Gastroesophageal sphincter (tissue), 4 donors: ENCODE results near the gene PLXNA2. TPM values are rescaled to one million over a fixed set of nuclear protein-coding genes. Genes with fewer than 3 reads are reported as not detected.

Source experiments
- ATAC-seq: fragments of 150-250 bp; one replicate; pipeline ENCODE4 v1.9.1; 2016; ENCODE audit warnings: mild to moderate bottlenecking, moderate library complexity
- H3K27ac ChIP-seq, 4 donors: fragments of 200-600 bp; sonication (generic) in 3 of 4; 1 replicate in 3 of 4; 2 replicates in 1 of 4; pipeline ENCODE4 v1.5.1; 2016 to 2019
- H3K27me3 ChIP-seq: fragments of 200-600 bp; sonication (generic); one replicate; pipeline ENCODE4 v1.5.1; 2019
- H3K36me3 ChIP-seq, 2 donors: fragments of 200-600 bp; sonication (generic); one replicate each; pipeline ENCODE4 v1.5.1; 2019; ENCODE audit warnings: control low read depth in 1 of 2
- H3K4me1 ChIP-seq, 3 donors: fragments of 200-600 bp; sonication (generic); 1 replicate in 2 of 3; 2 replicates in 1 of 3; pipeline ENCODE4 v1.5.1; 2016 to 2019; ENCODE audit warnings: control low read depth in 2 of 3
- H3K4me3 ChIP-seq, 2 donors: fragments of 200-600 bp; sonication (generic); one replicate each; pipeline ENCODE4 v1.5.1; 2019; ENCODE audit warnings: mild to moderate bottlenecking in 1 of 2, moderate library complexity in 1 of 2
- H3K9me3 ChIP-seq, 3 donors: fragments of 200-600 bp; sonication (generic); one replicate each; pipeline ENCODE4 v1.5.1; 2017 to 2019; ENCODE audit warnings: control low read depth in 2 of 3
- EP300 ChIP-seq: sonication (generic); formaldehyde crosslinking; IDR thresholded peaks from one replicate; pipeline ENCODE4 v1.6.1; 2017; ENCODE audit warnings: antibody characterized with exemption, mild to moderate bottlenecking
- POLR2A ChIP-seq, 2 donors: fragments of 450-650 bp; IDR thresholded peaks; one replicate each; pipeline ENCODE4 v1.6.1; 2017; ENCODE audit warnings: antibody characterized with exemption in 2 of 2, mild to moderate bottlenecking in 2 of 2, moderate library complexity in 1 of 2
- POLR2AphosphoS5 ChIP-seq: sonication (generic); formaldehyde crosslinking; IDR thresholded peaks from one replicate; pipeline ENCODE4 v1.6.1; 2017; ENCODE audit warnings: antibody characterized with exemption
- WGBS, 2 donors: methylation state at CpG; one replicate each; pipeline ENCODE4 v1.1.5; 2018; ENCODE audit warnings: low coverage in 1 of 2; 5-methylcytosine and 5-hydroxymethylcytosine counted together
- total RNA-seq, 4 donors: library from RNA; depleted of rRNA; stranded (reverse); fragments of >200 nt; gene quantifications; one replicate each; pipeline ENCODE4 v1.1.0, GENCODE V29; 2016
- TF ChIP-seq, protein P1 (sequence below), 4 experiments: fragments of 200-600 bp in 2 of 4; fragments of 450-650 bp in 2 of 4; sonication (generic) in 1 of 4; IDR thresholded peaks; one replicate each; pipeline ENCODE4 v1.5.1; 2017 to 2019; ENCODE audit warnings: antibody characterized with exemption in 4 of 4, mild to moderate bottlenecking in 2 of 4, moderate library complexity in 2 of 4

Gene PLXNA2
- total RNA-seq, 4 donors from 2014 or later: 12.5 to 38.3 (median 32.0) TPM

GRCh38 chr1:208289716-208290115 lies 45.5 kb upstream of the PLXNA2 start:
- Histone ChIP-seq H3K36me3 (no peaks in the 10 kb centered on the region), H3K4me3 (no peak overlapping the region), H3K27me3 (peaks cover 10% of the 10 kb centered on the region), H3K9me3 (no peaks in the 10 kb centered on the region), H3K27ac (no peak overlapping the region), H3K4me1 (no peaks in the 10 kb centered on the region)
- 53 to 58% methylated on average over 2 of the region's 2 CpGs for WGBS, 2 donors
- no peak for ATAC-seq
- no peak for TF ChIP-seq POLR2AphosphoS5

DNA sequence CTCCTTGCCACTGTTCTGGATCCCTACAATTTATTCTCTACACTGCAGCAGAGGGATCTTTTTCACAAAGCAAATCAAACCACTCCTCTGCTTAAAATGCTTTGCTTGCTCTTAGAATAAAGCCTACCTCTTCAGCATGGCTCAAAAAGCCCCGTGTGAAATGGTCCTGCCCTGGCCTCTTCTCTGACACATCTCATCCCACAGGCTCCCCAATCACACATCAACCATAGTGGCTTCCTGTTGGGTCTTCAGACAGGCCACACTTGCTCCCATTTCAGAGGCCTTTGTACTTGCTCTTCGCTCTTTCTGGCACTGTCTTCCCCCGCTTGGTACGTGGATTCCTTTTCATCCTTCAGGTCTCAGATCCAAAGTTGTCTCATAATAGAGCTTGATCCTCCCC lies 44.3 kb upstream of the PLXNA2 start:
- Histone ChIP-seq H3K4me1 (no peaks in the 10 kb centered on the region), H3K27ac (no peak overlapping the region), H3K9me3 (no peaks in the 10 kb centered on the region), H3K27me3 (peaks cover 10% of the 10 kb centered on the region), H3K4me3 (no peak overlapping the region), H3K36me3 (no peaks in the 10 kb centered on the region)
- TF ChIP-seq EP300 (no peak), POLR2A (IDR thresholded peaks at IDR 0.05) (no peak), POLR2AphosphoS5 (no peak)
- TF ChIP-seq, protein P1, sequence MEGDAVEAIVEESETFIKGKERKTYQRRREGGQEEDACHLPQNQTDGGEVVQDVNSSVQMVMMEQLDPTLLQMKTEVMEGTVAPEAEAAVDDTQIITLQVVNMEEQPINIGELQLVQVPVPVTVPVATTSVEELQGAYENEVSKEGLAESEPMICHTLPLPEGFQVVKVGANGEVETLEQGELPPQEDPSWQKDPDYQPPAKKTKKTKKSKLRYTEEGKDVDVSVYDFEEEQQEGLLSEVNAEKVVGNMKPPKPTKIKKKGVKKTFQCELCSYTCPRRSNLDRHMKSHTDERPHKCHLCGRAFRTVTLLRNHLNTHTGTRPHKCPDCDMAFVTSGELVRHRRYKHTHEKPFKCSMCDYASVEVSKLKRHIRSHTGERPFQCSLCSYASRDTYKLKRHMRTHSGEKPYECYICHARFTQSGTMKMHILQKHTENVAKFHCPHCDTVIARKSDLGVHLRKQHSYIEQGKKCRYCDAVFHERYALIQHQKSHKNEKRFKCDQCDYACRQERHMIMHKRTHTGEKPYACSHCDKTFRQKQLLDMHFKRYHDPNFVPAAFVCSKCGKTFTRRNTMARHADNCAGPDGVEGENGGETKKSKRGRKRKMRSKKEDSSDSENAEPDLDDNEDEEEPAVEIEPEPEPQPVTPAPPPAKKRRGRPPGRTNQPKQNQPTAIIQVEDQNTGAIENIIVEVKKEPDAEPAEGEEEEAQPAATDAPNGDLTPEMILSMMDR (IDR thresholded peaks at IDR 0.05): no peak
- ATAC-seq: no peak
- WGBS, 2 donors: 90 to 95% methylated on average over 4 of the region's 4 CpGs

- H3K4me1 ChIP-seq: no peaks in the 10 kb centered on the region
- ATAC-seq: no peak
- H3K9me3 ChIP-seq: no peaks in the 10 kb centered on the region
- 71 to 75% methylated on average over 6 to 8 of the region's 8 CpGs for WGBS, 2 donors
- no peak for TF ChIP-seq POLR2A (IDR thresholded peaks at IDR 0.05)
- TF ChIP-seq, protein P1 (IDR thresholded peaks at IDR 0.05): no peak
- no peak for TF ChIP-seq EP300
- TF ChIP-seq POLR2AphosphoS5: no peak
- no peak overlapping the region for H3K4me3 ChIP-seq
- no peak overlapping the region for H3K27ac ChIP-seq
- peaks cover 14% of the 10 kb centered on the region for H3K27me3 ChIP-seq
- no peaks in the 10 kb centered on the region for H3K36me3 ChIP-seq
Observed at GRCh38 chr1:208280681-208281450, 36.7 kb upstream of the PLXNA2 start.

- no peak for ATAC-seq
- no peak for TF ChIP-seq EP300
- TF ChIP-seq POLR2AphosphoS5: no peak
- TF ChIP-seq, protein P1 (IDR thresholded peaks at IDR 0.05): no peak
- no peak for TF ChIP-seq POLR2A (IDR thresholded peaks at IDR 0.05)
- WGBS, 2 donors: 54 to 69% methylated on average over 4 to 7 of the region's 11 CpGs
- H3K4me1 ChIP-seq: no peaks in the 10 kb centered on the region
- H3K36me3 ChIP-seq: no peaks in the 10 kb centered on the region
- H3K9me3 ChIP-seq: no peaks in the 10 kb centered on the region
- H3K27me3 ChIP-seq: peaks cover 14% of the 10 kb centered on the region
- no peak overlapping the region for H3K27ac ChIP-seq
- H3K4me3 ChIP-seq: no peak overlapping the region
Observed at GRCh38 chr1:208279826-208280588, 35.8 kb upstream of the PLXNA2 start.

DNA sequence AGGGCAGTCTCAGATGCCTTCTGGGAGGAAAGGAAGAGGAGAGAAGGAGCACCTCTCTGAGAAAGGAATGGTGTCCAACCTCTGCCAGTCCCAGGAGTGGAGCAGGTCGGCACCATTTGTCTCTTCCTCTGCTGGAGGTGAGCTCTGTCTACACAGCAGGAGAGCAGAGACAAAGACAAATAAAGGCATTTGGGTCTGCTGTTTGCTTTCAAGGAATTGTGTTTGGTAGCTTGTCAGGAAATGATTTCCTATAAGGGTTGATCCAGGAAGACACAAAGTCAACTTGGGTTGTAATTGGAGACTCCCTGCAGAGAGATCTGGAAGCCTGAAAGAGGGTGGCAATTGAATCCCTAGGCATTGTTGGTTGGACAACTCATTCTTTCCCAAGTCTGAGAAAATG lies 34.5 kb upstream of the PLXNA2 start:
- H3K9me3 ChIP-seq: no peaks in the 10 kb centered on the region
- H3K27ac ChIP-seq: no peak overlapping the region
- no peaks in the 10 kb centered on the region for H3K36me3 ChIP-seq
- peaks cover 14% of the 10 kb centered on the region for H3K27me3 ChIP-seq
- H3K4me1 ChIP-seq: no peaks in the 10 kb centered on the region
- 67% methylated on average over 1 of the region's 1 CpG; no CpG with 5 or more reads in 1 of the 2 donors for WGBS, 2 donors
- H3K4me3 ChIP-seq: no peak overlapping the region
- TF ChIP-seq, protein P1 (IDR thresholded peaks at IDR 0.05): no peak
- no peak for TF ChIP-seq POLR2AphosphoS5
- TF ChIP-seq POLR2A (IDR thresholded peaks at IDR 0.05): no peak
- TF ChIP-seq EP300: no peak
- no peak for ATAC-seq
